IMR-90 (cell line): ENCODE data around the gene TNFRSF17. TPM values are rescaled to one million over a fixed set of nuclear protein-coding genes. Genes with fewer than 3 reads are reported as not detected.

ENCODE experiments used
- ATAC-seq: fragments of 200-7000 bp; cut with Tn5 transposase; 2 replicates; pipeline ENCODE4 v1.9.1; 2020; ENCODE audit warnings: low read depth, mild to moderate bottlenecking, moderate library complexity
- BruUV-seq: library from RNA; stranded (reverse); fragments of 400-500 nt; replicated peaks from 2 replicates; lab custom pipeline; 2021; lab: Mats Ljungman, UMichigan
- CTCF ChIA-PET: fragments of 300-600 bp; formaldehyde crosslinking; extraction: SDS; loops from one replicate; lab custom pipeline; 2021; ENCODE audit warnings: antibody characterized with exemption; lab: Yijun Ruan, JAX
- POLR2A ChIA-PET: fragments of 300-600 bp; sonication (Branson Sonifier 250); formaldehyde crosslinking; loops from one replicate; lab custom pipeline; 2022; ENCODE audit warnings: antibody characterized with exemption; ENCODE audit not compliant: unreplicated experiment; lab: Charles Lee
- DNase-seq: peaks from one replicate; pipeline ENCODE4 v3.0.0; 2013
- H2AFZ ChIP-seq: replicated peaks from 2 replicates; pipeline ENCODE3; 2013; ENCODE audit warnings: low read length, mild to moderate bottlenecking; ENCODE audit not compliant: poor library complexity
- H2AK5ac ChIP-seq: 2 replicates; pipeline ENCODE4 v1.6.1; 2013; ENCODE audit warnings: low read depth, low read length, inconsistent platforms
- H2AK9ac ChIP-seq: replicated peaks from 2 replicates; pipeline ENCODE3; 2013; ENCODE audit warnings: mild to moderate bottlenecking, low read depth, low read length, moderate library complexity; ENCODE audit not compliant: poor library complexity
- H2BK120ac ChIP-seq: 2 replicates; pipeline ENCODE4 v1.6.1; 2013; ENCODE audit warnings: low read depth, low read length, inconsistent platforms
- H2BK15ac ChIP-seq: 3 replicates; pipeline ENCODE4 v1.6.1; 2013; ENCODE audit warnings: low read depth, low read length, inconsistent platforms
- H2BK20ac ChIP-seq: 2 replicates; pipeline ENCODE4 v1.6.1; 2013; ENCODE audit warnings: low read depth, mild to moderate bottlenecking, inconsistent platforms, low read length, moderate library complexity
- H2BK5ac ChIP-seq: 2 replicates; pipeline ENCODE4 v1.6.1; 2013; ENCODE audit warnings: mild to moderate bottlenecking, low read depth, low read length, inconsistent platforms; ENCODE audit not compliant: poor library complexity, severe bottlenecking
- H3K14ac ChIP-seq: replicated peaks from 2 replicates; pipeline ENCODE4 v1.6.1; 2013; ENCODE audit warnings: low read depth, low read length, inconsistent platforms
- H3K18ac ChIP-seq: 2 replicates; pipeline ENCODE4 v1.6.1; 2013; ENCODE audit warnings: low read depth, low read length, control low read depth
- H3K23ac ChIP-seq: 2 replicates; pipeline ENCODE4 v1.6.1; 2013; ENCODE audit warnings: low read depth, low read length, inconsistent platforms
- H3K27ac ChIP-seq: 2 replicates; pipeline ENCODE4 v1.5.1; 2013; ENCODE audit warnings: mild to moderate bottlenecking, control low read depth, low read length; ENCODE audit not compliant: insufficient read depth
- H3K27me3 ChIP-seq: 2 replicates; pipeline ENCODE4 v1.6.1; 2013; ENCODE audit warnings: low read length; ENCODE audit not compliant: control insufficient read depth, insufficient read depth
- H3K36me3 ChIP-seq: 2 replicates; pipeline ENCODE4 v1.6.1; 2013; ENCODE audit warnings: low read length, mixed read lengths; ENCODE audit not compliant: control insufficient read depth, insufficient read depth
- H3K4ac ChIP-seq: 2 replicates; pipeline ENCODE4 v1.6.1; 2013; ENCODE audit warnings: low read depth, low read length, inconsistent platforms
- H3K4me1 ChIP-seq: 2 replicates; pipeline ENCODE4 v1.6.1; 2013; ENCODE audit warnings: low read length, mixed read lengths; ENCODE audit not compliant: control insufficient read depth, insufficient read depth
- H3K4me2 ChIP-seq: 2 replicates; pipeline ENCODE4 v1.6.1; 2013; ENCODE audit warnings: low read depth, mild to moderate bottlenecking, control low read depth, low read length, moderate library complexity
- H3K4me3 ChIP-seq: 2 replicates; pipeline ENCODE4 v1.5.1; 2013; ENCODE audit warnings: low read depth, mild to moderate bottlenecking, control low read depth, low read length, moderate library complexity; ENCODE audit not compliant: insufficient read depth
- H3K56ac ChIP-seq: 2 replicates; pipeline ENCODE4 v1.6.1; 2013; ENCODE audit warnings: low read length, inconsistent platforms; ENCODE audit not compliant: insufficient read depth; ENCODE audit errors: extremely low read depth
- H3K79me1 ChIP-seq, 2 experiments: 2 replicates each; pipeline ENCODE4 v1.6.1; 2013; ENCODE audit warnings: low read length in 2 of 2, inconsistent platforms in 1 of 2, low read depth in 1 of 2
- H3K9ac ChIP-seq: 2 replicates; pipeline ENCODE4 v1.6.1; 2013; ENCODE audit warnings: low read depth, low read length, control low read depth
- H3K9me1 ChIP-seq: 2 replicates; pipeline ENCODE4 v1.6.1; 2013; ENCODE audit warnings: low read length, inconsistent platforms; ENCODE audit not compliant: insufficient read depth
- H3K9me3 ChIP-seq: 2 replicates; pipeline ENCODE4 v1.6.1; 2013; ENCODE audit warnings: low read length; ENCODE audit not compliant: control insufficient read depth, insufficient read depth
- H4K20me1 ChIP-seq: 2 replicates; pipeline ENCODE4 v1.6.1; 2013; ENCODE audit warnings: low read length, inconsistent platforms; ENCODE audit not compliant: insufficient read depth
- H4K5ac ChIP-seq: 2 replicates; pipeline ENCODE4 v1.6.1; 2013; ENCODE audit warnings: mild to moderate bottlenecking, low read depth, low read length, control low read depth
- H4K8ac ChIP-seq, 2 experiments: 2 replicates each; pipeline ENCODE4 v1.6.1; 2013; ENCODE audit warnings: low read depth in 2 of 2, low read length in 2 of 2, control low read depth in 1 of 2, inconsistent platforms in 1 of 2
- H4K91ac ChIP-seq: 2 replicates; pipeline ENCODE4 v1.6.1; 2013; ENCODE audit warnings: low read depth, low read length, inconsistent platforms; ENCODE audit not compliant: insufficient read depth
- FOS ChIP-seq: fragments of 150-350 bp; IDR thresholded peaks from 2 replicates; pipeline ENCODE4 v1.6.1; 2016; ENCODE audit warnings: low read depth, low read length
- MAFK ChIP-seq: IDR thresholded peaks from 2 replicates; pipeline ENCODE4 v1.6.1; 2012; ENCODE audit warnings: low read depth, low read length, improper control_type of control experiment
- RFX5 ChIP-seq: IDR thresholded peaks from 2 replicates; pipeline ENCODE4 v1.8.0; 2012; ENCODE audit warnings: low read depth, mild to moderate bottlenecking, low read length, moderate library complexity
- WGBS, 2 experiments: methylation state at CpG; one replicate each; pipeline versions ENCODE4 v1.1.5 to v1.1.7; 2013; ENCODE audit warnings: missing lambda C conversion rate in 2 of 2; ENCODE audit not compliant: insufficient read length in 1 of 2; ENCODE audit errors: extremely low coverage in 2 of 2; 5-methylcytosine and 5-hydroxymethylcytosine counted together
- dilution Hi-C: fragments of 300-500 bp; cut with HindIII; formaldehyde crosslinking; loops from one replicate; pipeline ENCODE4 v1.14.3; 2018; ENCODE audit warnings: low sequenced_read_pairs; ENCODE audit not compliant: unreplicated experiment
- in situ Hi-C: fragments of 300-500 bp; cut with MboI; formaldehyde crosslinking; loops from 3 replicates; pipeline ENCODE4 v1.14.3; 2019; ENCODE audit warnings: low sequenced_read_pairs, inconsistent platforms, mixed read lengths
- intact Hi-C: fragments of 100-400 bp; cut with micrococcal nuclease; formaldehyde crosslinking; loops from 2 replicates; pipeline ENCODE4 v1.10.0; 2022
- polyA plus RNA-seq, 3 experiments: library from polyadenylated mRNA; depleted of rRNA; stranded (reverse); fragments of >200 nt; gene quantifications; 2 replicates each; pipeline ENCODE4 v1.2.3, GENCODE V29; 2012; ENCODE audit warnings: low replicate concordance in 1 of 3
- total RNA-seq: library from RNA; depleted of rRNA; stranded (reverse); fragments of >200 nt; gene quantifications from 2 replicates; pipeline ENCODE4 v1.2.3, GENCODE V29; 2012

TNFRSF17 gene
- total and polyA plus RNA-seq, 2 of the 4 experiments (the other 2 are of a cell fraction) = not detected

DNA sequence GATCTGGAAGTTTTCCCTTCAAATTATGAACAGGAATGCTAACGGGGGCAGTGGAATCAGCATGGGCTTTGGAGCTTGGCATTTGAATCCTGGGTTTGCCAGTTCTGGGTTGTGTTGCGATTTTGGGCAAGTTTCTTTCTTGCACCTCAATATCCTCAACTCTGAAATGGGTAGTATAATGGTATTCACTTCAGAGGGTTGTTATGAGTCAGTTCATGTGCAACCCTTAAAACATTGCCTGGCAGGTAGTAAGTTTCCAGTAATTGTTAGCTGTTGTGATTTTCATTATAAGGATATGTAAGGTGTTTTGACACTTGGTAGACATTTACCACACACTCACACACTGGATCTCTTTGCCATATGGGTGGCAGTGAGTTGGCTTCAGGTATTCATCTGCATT lies 44.9 kb downstream of the TNFRSF17 start:
- Histone ChIP-seq H3K79me1 (peaks cover 2 to 7% of the 10 kb centered on the region in 2 experiments; a peak in 1 of 4 replicates), H2AK9ac (no peak overlapping the region), H4K91ac (no peak overlapping the region), H4K5ac (no peak overlapping the region), H3K36me3 (peaks cover 4% of the 10 kb centered on the region; the same call in 1 of the 2 replicates), H2BK15ac (no peak overlapping the region), H3K4ac (no peak overlapping the region), H3K18ac (no peak overlapping the region), H2BK5ac (no peak overlapping the region), H2AFZ (no peak overlapping the region), H2BK20ac (no peak overlapping the region), H3K23ac (no peak overlapping the region), H3K4me2 (no peak overlapping the region), H3K9me3 (no peaks in the 10 kb centered on the region), H3K56ac (no peak overlapping the region), H2AK5ac (no peak overlapping the region), H4K8ac (no peak overlapping the region), H4K20me1 (no peaks in the 10 kb centered on the region), H3K27ac (no peak overlapping the region), H3K27me3 (no peaks in the 10 kb centered on the region), H3K9me1 (no peaks in the 10 kb centered on the region), H3K9ac (no peak overlapping the region), H3K4me3 (no peak overlapping the region), H3K4me1 (no peaks in the 10 kb centered on the region; the same call in 1 of the 2 replicates), H2BK120ac (no peak overlapping the region), H3K14ac (no peak overlapping the region)
- in situ Hi-C loops (no loop called here), intact Hi-C loops (no loop called here), dilution Hi-C loops (no loop called here)
- POLR2A ChIA-PET = no interaction called here
- CTCF ChIA-PET = no interaction called here
- WGBS, 2 experiments = no CpG with 5 or more reads among the region's 2 CpGs
- DNase-seq (no peak), ATAC-seq (no peak)
- TF ChIP-seq RFX5 = no peak
- TF ChIP-seq MAFK = no peak
- no peak for TF ChIP-seq FOS
- no TSS peak for BruUV-seq
